Activated T-cell treated with anti-CD3 and anti-CD28 coated beads for 1 hour (primary cell): ENCODE results near the gene LIF.
"Not testable (repeated sequence)": the region's sequence is repeated elsewhere in the genome, so short reads cannot be mapped to it uniquely, and the experiment has no call there.

Source experiments
- DNase-seq: peaks from one replicate; pipeline ENCODE4 v3.0.0-alpha.2; 2020; ENCODE audit warnings: low read depth

The LIF gene

GRCh38 chr22:30241576-30242371 lies 4.8 kb downstream of the LIF start:
- DNase-seq, result no peak

- DNase-seq, result no peak
These were observed 5.8 kb downstream of the LIF start for GRCh38 chr22:30240541-30241417.

GRCh38 chr22:30239488-30240405 lies 6.8 kb downstream of the LIF start:
- DNase-seq, result no peak

DNA sequence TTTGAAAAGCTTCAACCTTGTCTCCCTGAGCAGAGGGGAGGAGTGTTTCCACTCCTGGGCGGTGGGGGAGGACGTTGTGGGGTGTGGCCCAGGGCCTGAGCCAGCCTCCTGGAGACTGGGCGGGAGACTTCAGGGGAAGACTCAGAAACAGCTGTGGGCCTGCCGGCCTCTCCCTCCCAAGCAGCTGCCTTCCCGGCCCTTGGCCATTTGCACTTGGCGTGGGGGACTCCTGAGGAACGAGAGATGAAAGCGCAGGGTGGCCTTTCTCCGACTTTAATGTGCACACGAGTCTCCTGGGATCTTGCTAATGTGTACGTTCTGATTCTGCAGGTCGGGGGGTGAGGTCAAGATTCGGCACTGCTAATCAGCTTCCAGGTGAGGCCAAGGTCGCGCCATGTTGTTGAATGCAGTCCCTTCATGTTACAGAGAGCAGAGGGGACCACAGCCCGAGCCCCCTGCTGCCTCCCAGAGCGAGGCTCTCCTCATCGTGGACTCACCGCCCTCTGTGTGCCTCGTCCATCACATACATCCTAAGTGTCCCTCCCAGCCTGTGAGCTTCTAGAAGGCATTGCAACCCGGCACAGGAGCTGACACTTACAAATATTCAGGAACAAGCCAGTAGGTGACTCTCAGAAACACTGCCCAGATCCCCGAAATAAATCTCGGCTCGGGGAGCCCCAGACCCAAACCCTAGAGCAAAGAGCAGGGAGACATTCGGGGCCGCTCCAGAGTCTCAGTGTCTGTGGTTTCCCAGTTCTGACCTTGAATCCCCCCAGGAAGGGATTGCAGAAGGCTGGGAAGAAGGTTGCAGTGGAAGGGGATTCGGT lies 7.7 kb downstream of the LIF start:
- DNase-seq, result no peak

GRCh38 chr22:30238136-30238535 lies 8.4 kb downstream of the LIF start:
- DNase-seq, result no peak

- no peak for DNase-seq
These were observed 9.7 kb downstream of the LIF start for GRCh38 chr22:30236875-30237274.

DNA sequence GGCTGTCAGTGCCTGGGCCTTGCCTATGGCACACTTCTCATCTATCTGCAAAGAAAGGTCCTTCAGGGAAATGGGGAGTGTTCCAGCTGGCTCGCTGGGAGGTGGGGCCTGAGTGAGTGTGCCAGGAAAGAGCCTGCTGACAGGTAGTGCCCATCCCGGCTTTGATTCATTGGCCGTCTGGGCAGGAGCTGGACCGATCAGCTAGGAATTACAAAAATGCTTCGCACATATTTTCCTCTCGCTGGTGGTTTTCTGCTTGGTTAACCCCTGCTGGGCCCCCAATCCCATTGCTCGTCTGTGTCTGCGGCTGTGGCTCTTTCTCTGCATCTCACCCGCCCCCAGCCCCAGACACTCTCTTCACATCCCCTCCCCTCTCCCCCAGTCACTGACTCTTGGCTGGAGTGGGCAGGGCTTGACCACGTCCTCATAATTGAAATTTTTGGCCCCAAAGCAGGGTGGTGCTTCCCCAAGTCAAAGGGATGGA lies 10.8 kb downstream of the LIF start:
- no peak for DNase-seq

DNA sequence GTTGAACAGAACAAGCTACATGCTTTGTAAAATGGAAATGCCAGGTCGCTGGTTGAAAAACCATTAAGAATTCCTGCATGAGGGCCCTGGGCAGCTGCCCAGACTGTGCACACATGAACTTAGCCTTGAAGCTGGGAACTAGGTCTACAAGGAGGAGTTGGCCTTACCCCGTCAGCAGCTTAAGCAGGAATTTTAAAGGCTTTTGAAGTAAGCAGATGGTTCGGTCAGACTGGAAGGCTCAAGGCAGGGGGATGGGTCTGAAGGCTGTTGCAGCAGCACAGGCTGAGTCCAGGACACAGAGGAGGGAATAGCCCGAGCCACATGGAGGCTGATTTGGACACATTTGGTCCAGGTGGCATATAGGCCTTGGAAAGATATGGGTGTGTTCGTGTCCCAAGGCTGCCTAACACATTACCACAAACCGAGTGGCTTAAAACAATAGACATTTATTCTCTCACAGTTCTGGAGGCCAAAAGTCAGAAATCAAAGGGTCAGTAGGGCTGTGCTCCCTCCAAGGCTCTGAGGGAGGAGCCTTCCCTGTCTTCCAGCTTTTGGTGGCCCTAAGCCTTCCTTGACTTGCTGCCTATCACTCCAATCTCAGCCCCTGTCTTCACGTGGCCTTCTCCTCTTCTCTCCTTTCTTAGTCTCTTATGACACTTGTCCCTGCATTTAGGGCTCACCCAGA lies 11.6 kb downstream of the LIF start:
- DNase-seq, result no peak

DNA sequence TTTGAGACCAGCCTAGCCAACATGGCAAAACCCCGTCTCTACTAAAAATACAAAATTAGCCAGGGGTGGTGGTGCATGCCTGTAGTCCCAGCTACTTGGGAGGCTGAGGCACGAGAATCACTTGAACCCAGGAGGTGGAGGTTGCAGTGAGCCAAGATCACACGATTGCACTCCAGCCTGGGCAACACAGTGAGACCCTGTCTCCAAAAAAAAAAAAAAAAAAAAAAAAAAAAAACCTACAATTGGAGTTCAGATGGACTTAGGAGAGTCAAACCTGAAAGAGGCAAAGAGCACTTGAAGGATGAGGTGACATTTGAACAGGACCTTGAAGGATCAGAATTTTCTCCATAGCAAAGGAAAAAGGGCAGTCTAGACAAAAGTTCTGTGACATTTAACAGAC lies 12.2 kb downstream of the LIF start:
- not testable (repeated sequence) for DNase-seq

GRCh38 chr22:30233582-30233981 lies 13.0 kb downstream of the LIF start:
- DNase-seq, result no peak

DNA sequence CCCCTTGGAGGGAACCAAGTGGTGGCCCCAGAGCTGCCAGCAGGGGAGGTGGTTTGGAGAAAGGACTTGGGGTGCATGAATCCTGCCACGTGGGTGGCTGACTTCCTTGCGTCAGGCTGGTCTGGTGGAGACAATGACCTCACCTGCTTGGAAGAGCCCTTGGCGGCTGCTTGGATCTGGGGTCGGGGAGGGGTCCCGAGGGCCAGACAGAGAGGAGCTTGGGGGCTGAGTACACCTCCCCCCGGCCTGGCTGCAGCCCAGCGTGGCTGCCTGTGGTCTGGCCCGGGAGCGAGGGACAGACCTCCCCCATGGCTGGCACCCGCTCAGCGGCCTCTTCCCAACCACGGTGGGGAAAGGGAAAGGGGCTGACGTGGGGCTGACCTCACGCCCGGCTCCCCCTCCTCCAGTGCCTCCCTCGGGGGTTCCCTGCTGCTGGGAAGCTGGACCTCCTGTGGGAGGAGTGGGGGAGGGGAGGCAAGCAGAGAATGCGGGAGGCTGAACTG lies 13.8 kb downstream of the LIF start:
- no peak for DNase-seq

GRCh38 chr22:30230787-30231461 lies 15.6 kb downstream of the LIF start:
- no peak for DNase-seq

GRCh38 chr22:30230330-30230729 lies 16.2 kb downstream of the LIF start:
- no peak for DNase-seq

GRCh38 chr22:30228509-30229359 lies 17.8 kb downstream of the LIF start:
- no peak for DNase-seq

- no peak for DNase-seq
These were observed 18.9 kb downstream of the LIF start for GRCh38 chr22:30227438-30228228.

- no peak for DNase-seq
These were observed 20.2 kb downstream of the LIF start for GRCh38 chr22:30226192-30226832.

GRCh38 chr22:30225220-30225927 lies 21.2 kb downstream of the LIF start:
- DNase-seq, result no peak
